ENCODE measurements around the gene NALCN.
A peak's percentile ranks its signal among the peaks of the same experiment; 100 is the strongest.

The NALCN gene

DNA sequence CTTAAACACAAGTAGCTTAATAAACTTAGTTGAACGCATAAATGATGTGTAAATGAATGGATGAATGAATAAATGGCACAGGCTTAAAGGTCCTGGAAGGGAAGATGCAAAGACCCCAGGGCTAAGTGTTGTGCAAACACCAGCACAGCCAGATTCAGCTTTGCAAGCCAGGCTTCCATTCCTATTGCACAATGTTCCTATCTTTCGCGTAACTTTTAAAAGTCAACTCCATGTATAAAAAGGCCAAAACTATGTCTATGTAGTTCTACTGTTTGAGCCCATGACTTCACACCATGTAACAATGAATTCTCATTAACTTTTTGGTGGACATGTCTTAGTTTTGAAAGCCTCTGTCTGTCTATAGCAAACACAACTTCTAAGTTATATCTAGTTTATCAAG is 226.0 kb downstream of the NALCN start:
- DNase-seq: no peak

GRCh38 chr13:101185606-101186005 is 230.7 kb downstream of the NALCN start:
- no peak for DNase-seq

GRCh38 chr13:101181076-101181685 is 235.1 kb downstream of the NALCN start:
- no peak for DNase-seq

DNA sequence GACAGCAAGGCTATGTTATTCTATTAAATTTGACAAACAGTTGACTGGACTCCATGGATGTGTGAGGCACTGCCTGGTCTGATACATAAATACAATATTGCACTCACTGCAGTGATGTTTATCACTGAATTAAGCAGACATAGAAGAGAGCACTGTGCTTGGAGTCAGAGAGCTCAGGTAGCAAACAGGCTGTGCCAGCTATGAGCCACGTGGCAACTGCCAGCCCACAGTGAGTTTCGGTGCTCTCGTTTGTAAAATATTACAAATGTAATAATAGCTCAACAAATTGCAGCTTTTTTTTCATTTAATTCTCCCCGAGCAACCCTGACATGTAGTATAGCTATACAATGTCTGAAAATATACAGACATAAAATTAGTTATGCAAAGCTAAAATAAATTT is 237.3 kb downstream of the NALCN start:
- no peak for DNase-seq

DNA sequence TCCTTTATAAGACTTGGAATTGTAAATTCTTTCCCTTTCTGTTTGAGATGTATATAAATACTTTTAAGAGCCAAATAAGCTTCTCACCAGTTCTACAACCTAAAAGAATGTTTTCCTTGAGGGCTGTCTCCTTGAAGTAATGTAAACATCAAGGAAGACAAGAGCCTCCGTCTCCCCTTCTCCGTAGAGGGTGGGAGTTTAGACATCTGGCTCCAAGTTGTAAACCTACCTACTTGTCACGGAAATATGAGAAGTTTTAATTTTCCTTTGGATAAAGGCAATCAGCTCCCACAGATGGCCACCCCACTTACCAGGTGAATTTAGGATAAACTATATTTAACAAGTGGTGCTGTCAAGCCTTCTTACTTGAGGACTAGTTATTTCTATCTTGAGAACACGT is 237.9 kb downstream of the NALCN start:
- DNase-seq: no peak

DNA sequence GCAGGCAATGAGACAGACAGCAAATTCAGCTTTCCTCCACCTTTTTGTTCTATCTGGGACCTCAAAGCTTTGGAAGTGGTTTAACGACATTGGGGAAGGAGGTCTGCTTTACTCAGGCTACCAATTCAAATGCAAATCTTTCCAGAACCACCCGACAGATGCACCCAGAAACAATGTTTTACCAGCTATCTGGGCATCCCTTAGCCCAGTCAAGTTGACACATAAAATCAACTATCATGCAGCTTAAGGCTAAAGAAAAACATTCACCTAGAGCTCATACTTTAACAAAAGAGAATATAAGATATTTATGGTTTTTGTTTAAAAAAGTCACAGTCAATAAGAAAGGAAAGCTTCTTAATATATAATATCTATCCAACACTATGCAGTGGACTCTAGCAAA is 246.0 kb downstream of the NALCN start:
- DNase-seq: no peak

DNA sequence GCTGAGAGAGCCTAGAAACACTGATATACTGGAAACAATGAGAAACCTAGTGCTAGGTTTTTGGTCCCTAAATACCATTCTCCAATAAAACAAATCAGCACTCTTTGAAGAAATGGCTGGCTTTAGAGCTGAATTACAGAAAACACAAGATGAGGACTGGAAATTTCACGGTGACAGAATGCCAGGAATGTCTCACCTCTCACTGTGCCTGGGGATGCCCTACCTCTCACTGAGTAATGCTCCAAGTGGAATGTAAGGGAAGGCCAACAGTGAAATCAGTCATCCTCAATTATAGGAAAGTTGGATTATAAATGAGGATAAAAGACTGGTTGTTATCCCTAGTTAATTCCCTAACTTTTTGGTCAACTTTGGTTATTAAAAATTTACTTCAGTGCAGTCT is 259.0 kb downstream of the NALCN start:
- no peak for DNase-seq

GRCh38 chr13:101155920-101156319 is 260.4 kb downstream of the NALCN start:
- no peak for DNase-seq

GRCh38 chr13:101152184-101152583 is 264.1 kb downstream of the NALCN start:
- DNase-seq: no peak

DNA sequence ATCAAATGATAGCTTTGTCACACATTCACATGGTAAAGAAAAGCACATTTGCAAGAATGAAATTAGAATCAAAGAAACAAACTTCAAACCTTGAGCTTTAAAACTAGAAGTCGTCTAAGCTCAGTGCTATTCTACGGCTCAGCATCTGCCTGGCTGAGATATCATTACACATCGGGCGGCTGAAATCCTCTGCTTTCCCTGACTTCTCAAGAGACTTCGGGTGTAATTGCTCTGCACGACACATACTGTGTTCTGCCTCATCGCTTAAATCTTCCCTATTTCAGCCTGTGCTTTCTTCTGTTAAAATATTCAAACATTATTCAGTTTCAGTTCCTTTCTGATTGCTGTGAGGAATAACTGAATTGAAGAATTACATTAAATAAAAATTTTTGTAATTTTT is 265.3 kb downstream of the NALCN start:
- DNase-seq: no peak

DNA sequence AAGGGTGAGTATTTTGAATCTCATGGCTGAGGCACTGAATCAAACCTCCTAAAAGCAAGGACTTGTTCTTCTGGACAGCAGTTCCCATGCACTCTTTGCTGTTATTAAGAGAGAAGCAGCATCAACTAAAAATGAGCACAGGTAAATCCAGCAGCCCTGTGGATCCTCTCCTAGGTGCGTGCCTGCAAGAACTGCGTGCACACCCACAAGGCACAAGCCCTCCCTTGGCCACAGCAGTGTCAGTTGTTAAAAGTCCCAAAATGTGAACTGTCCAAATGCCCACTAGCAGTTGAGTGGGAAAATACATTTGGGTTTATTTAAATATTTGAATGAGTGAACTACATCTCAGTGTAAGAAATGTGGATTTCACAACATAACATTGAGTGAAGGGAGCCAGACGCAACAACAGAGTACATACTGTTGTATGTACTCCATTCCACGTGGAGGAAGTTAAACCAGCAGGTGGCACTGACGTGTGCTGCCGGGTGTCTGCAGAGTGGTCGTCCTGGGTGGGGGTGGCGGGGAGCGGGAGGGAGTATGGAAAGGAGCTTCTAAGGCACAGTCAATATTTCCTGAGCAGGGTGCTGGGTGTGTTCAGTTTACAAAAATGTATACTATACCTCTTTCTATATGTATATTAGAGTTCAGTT is 266.4 kb downstream of the NALCN start:
- no peak for DNase-seq

DNA sequence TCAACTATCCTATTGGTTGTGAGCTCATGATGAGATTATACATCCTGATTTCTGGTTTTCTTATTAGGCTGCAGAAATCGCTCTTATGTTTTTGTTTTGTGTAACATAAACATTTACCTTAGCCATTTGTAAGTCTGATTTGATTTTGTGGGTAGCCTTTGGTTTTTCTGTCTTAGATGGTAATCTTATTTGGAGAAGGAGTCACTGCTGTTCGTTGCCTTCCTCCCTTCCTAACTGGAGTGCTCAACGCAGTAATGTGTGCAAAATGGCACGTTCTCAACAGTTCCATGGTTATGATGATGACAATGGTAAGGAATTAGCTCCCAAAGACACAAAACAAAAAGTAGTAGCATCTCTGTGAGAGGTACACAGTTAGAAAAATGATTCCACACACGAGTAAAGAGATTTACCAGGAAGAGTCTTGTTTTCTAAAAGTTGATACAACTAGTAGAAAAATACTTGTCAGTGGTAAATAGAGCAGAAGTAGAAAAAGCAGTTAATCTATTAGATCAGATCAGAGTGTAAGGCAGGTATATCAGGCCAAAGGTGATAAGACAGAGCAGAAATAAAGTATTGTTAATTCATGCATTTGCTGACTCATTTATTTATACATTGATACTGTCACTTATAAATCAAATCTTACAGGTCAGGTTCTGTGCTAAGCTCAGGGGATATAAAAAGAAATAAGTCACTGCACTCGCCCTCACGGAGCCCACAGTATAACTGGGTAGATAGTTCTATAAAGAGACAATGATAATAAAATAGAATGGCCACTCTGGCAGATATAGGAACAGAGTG is 270.0 kb downstream of the NALCN start:
- DNase-seq: no peak

- DNase-seq: peak; percentile 33
Measured at GRCh38 chr13:101144808-101145419, 271.4 kb downstream of the NALCN start.

- DNase-seq: no peak
Measured at GRCh38 chr13:101140936-101141335, 275.4 kb downstream of the NALCN start.

GRCh38 chr13:101140087-101140770 is 276.1 kb downstream of the NALCN start:
- no peak for DNase-seq

DNA sequence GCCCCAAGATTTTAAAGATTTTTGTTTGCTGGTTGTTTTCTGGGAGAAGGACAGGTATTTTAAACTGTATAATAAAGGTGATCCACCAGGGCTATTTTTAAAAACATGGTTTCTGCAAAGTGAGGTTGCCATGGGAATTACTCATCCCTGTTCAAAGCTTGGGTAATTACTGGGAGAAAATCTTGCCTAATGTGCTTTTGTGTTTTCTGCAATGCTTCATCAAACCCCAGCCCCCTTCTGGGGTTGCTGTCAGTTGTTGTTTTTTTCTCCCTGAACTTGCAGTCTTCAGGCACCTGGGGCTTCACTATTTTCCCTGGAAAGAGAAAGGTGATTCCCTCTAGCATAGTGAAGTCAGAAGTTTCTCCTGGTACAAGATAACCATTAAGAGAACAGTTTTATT is 277.2 kb downstream of the NALCN start:
- no peak for DNase-seq

DNA sequence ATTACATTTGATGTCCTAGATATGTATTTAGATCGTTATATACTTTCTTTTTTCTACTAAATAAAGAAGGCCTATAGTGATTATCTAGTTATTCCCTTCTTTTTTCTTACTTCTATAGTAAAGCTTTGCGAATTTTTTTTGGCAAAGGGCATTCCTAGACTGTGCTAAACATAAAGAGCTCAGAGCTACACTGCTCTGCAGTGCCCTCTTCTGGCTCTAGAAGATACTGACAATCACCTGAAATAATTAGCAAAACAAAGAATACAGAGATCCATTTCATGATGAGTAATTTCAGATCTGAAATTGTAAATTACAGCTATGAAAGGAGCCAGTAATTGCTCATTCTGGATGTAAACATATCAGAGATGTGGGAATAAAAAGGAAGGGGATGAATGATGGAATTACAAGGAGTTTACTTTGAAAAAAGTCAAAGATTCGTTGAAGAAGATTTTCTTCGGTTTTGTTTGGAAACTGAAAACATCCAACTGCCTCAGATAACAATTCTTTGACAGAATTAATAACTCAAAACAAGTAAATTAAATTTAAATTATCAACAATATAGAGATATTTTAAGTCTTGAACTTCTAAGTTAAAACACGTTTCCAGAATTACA is 288.5 kb downstream of the NALCN start:
- DNase-seq: no peak

DNA sequence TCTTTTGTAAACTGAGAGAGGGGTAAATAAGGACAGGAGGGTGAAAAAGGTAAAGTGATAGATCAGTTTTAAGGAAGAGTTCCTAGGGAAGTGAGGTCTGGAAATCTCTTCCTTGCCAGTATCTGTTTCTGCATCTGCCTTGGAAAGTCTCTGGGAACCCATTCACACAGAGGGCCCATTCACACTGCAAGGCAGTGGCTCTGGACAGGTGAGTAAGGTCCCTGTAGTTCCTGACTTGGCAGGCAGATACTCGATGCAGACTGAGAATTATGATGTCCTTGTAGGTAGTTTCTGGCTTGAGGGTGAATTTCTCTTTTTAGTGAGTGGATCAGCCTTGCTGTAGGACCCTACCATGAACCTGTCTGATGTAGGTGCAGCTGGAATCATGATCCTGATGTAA is 293.3 kb downstream of the NALCN start:
- DNase-seq: no peak

DNA sequence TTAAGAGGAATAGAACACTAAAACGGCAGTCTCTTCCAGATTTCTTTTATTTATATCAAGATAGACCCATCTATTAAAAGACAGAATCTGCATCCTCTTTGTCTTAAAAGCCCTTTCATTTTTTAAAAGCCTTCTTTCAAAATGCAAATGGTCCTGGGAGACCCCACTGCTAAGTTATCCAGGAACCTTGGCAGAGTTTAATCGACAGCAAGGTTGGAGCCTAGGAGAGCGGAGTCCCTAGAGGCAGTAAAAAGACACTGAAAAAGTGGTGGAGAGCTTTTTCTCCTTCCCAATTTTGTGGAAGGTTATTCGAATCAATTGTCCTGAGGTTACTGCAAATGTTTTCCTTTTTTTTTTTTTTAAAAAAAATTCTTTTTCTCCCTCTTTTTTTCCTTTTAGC is 294.7 kb downstream of the NALCN start:
- no peak for DNase-seq

DNA sequence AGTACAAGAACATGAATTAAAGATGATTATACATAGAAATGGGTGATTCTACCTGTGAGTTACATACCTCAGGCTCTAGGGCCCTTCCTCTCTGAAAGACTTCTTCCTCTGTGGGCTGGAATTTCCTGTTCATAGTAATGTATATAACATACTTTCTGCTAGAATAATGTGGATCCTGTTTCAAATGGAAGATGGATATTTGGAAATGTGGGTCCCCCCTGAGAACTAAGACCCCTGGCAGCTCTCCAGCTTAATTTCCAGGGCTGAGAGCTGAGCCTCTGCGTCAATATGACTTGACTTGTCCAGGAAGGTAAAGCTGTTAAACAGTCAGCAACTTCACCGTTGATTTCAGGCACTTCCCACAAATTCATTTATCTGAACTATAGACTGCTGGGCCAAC is 296.3 kb downstream of the NALCN start:
- no peak for DNase-seq

- DNase-seq: no peak
Measured at GRCh38 chr13:101116826-101117225, 299.5 kb downstream of the NALCN start.

DNA sequence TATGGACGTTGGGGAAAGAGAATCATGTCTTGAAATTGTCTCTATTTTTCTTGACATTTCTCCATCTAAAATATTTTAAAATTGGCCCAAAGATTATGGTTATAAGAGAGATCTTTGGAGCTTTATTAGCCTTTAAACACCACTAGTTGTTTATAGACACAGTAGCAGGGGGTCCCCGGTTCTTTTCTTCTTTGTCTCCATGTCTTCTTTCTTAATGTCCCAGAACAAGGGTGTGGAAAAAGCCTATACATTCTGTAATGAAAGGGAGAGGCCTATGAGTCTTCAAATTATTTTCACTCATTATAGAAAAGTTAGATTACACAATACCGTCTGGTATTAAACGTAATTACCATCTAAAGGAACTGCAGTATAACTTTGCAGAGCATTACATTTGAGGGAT is 300.0 kb downstream of the NALCN start:
- no peak for DNase-seq

- no peak for DNase-seq
Measured at GRCh38 chr13:101115762-101116171, 300.5 kb downstream of the NALCN start.

Data from femur (tissue), 1 donor.